Measurements from ENCODE around the gene AGK.

DNA sequence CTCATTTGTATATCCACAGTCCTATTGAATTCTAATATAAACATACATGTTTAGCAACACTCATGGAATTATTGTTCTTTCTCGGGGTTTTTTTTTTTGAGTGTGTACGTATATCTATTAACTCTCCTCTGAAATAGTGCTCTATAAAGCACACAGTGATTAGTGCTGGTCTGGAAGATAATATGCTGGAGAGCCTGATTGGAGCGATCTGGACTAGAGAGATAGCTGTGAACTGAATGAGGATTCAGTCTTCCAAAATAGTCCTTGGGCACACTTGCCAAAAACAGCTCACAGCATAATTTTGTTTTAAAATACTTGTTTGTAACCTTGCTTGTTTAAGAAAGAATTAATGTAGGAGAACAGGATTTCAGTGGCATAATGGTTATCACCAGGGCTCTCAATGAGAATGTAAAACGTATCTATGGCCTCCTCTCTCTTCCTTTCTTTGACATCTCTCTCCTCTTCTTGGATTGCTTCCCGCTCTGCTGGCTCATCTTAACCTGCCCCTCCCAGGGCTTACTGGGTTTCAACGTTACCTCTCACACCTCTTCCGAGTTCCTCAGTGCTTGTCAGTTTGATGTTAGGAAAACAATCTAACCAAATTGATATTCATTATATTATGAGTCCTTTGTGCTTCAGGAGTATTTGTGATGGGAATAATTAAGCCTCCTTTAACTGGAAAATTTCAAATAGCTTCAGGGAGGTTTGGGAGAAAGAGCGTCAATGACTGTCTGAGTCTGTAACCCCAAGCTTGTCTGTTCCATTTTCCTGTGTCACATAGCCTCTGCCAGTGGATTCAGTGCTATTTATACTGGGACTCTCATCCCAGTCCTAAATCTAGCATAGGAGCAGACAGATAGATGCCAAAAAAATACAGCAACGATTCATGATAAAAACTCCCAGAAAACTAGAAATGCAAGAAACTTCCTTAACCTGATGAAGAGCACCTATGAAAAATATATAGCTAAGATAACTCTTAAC lies 16.2 kb upstream of the AGK start:
- TF ChIP-seq, protein P1, sequence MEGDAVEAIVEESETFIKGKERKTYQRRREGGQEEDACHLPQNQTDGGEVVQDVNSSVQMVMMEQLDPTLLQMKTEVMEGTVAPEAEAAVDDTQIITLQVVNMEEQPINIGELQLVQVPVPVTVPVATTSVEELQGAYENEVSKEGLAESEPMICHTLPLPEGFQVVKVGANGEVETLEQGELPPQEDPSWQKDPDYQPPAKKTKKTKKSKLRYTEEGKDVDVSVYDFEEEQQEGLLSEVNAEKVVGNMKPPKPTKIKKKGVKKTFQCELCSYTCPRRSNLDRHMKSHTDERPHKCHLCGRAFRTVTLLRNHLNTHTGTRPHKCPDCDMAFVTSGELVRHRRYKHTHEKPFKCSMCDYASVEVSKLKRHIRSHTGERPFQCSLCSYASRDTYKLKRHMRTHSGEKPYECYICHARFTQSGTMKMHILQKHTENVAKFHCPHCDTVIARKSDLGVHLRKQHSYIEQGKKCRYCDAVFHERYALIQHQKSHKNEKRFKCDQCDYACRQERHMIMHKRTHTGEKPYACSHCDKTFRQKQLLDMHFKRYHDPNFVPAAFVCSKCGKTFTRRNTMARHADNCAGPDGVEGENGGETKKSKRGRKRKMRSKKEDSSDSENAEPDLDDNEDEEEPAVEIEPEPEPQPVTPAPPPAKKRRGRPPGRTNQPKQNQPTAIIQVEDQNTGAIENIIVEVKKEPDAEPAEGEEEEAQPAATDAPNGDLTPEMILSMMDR (IDR thresholded peaks at IDR 0.05), result no peak
- TF ChIP-seq POLR2A (IDR thresholded peaks at IDR 0.05), result no peak

Data from uterus (tissue), 2 donors.